ENCODE data around the gene FBXL20. TPM values are rescaled to one million over a fixed set of nuclear protein-coding genes. Genes with fewer than 3 reads are reported as not detected.

Gene FBXL20
- total RNA-seq, 1 experiment from 2014 or later, result 8.8 TPM

GRCh38 chr17:39238311-39238972 lies 163.0 kb downstream of the FBXL20 start:
- DNase-seq, result peak in 1 of 2 experiments; percentile 23
- no peaks in the 10 kb centered on the region for H3K36me3 ChIP-seq

GRCh38 chr17:39237586-39237985 lies 163.8 kb downstream of the FBXL20 start:
- Histone ChIP-seq H3K4me3 (no peak overlapping the region), H3K4me1 (peaks cover 11% of the 10 kb centered on the region), H3K27ac (no peak overlapping the region), H3K27me3 (no peaks in the 10 kb centered on the region), H3K36me3 (no peaks in the 10 kb centered on the region), H3K9me3 (replicated peaks) (no peaks in the 10 kb centered on the region)
- DNase-seq, result no peak

More at GRCh38 chr17:39238311-39238972, 163.0 kb downstream of the FBXL20 start:
- no peak overlapping the region for H3K4me3 ChIP-seq
- H3K9me3 ChIP-seq (replicated peaks), result no peaks in the 10 kb centered on the region
- no peak overlapping the region for H3K27ac ChIP-seq
- peaks cover 11% of the 10 kb centered on the region for H3K4me1 ChIP-seq
- H3K27me3 ChIP-seq, result no peaks in the 10 kb centered on the region

- no peaks in the 10 kb centered on the region for H3K36me3 ChIP-seq
- no peak overlapping the region for H3K4me3 ChIP-seq
- DNase-seq, result peak in 1 of 2 experiments; percentile 34
- H3K27me3 ChIP-seq, result no peaks in the 10 kb centered on the region
- no peak overlapping the region for H3K27ac ChIP-seq
- peaks cover 11% of the 10 kb centered on the region for H3K4me1 ChIP-seq
- H3K9me3 ChIP-seq (replicated peaks), result no peaks in the 10 kb centered on the region
Measured at GRCh38 chr17:39236981-39237441, 164.4 kb downstream of the FBXL20 start.

- no peak for DNase-seq
- Histone ChIP-seq H3K4me1 (peaks cover 13% of the 10 kb centered on the region), H3K27ac (no peak overlapping the region), H3K27me3 (no peaks in the 10 kb centered on the region), H3K36me3 (no peaks in the 10 kb centered on the region), H3K4me3 (no peak overlapping the region), H3K9me3 (replicated peaks) (no peaks in the 10 kb centered on the region)
Measured at GRCh38 chr17:39236450-39236927, 164.9 kb downstream of the FBXL20 start.

GRCh38 chr17:39235555-39236449 lies 165.6 kb downstream of the FBXL20 start:
- no peak overlapping the region for H3K4me3 ChIP-seq
- no peaks in the 10 kb centered on the region for H3K27me3 ChIP-seq
- H3K9me3 ChIP-seq (replicated peaks), result no peaks in the 10 kb centered on the region
- DNase-seq, result peak; percentile 62 to 81
- H3K4me1 ChIP-seq, result peaks cover 20% of the 10 kb centered on the region
- H3K36me3 ChIP-seq, result no peaks in the 10 kb centered on the region
- no peak overlapping the region for H3K27ac ChIP-seq

GRCh38 chr17:39231591-39232551 lies 169.6 kb downstream of the FBXL20 start:
- Histone ChIP-seq H3K9me3 (replicated peaks) (no peaks in the 10 kb centered on the region), H3K27me3 (no peaks in the 10 kb centered on the region), H3K4me1 (peaks cover 17% of the 10 kb centered on the region), H3K4me3 (peak overlapping the region; percentile 30), H3K27ac (no peak overlapping the region), H3K36me3 (no peaks in the 10 kb centered on the region)
- DNase-seq, result peak; percentile 73 to 79

GRCh38 chr17:39231091-39231561 lies 170.3 kb downstream of the FBXL20 start:
- peak overlapping the region; percentile 30 for H3K4me3 ChIP-seq
- H3K36me3 ChIP-seq, result no peaks in the 10 kb centered on the region
- no peak overlapping the region for H3K27ac ChIP-seq
- no peaks in the 10 kb centered on the region for H3K9me3 ChIP-seq (replicated peaks)
- H3K4me1 ChIP-seq, result peaks cover 17% of the 10 kb centered on the region
- no peaks in the 10 kb centered on the region for H3K27me3 ChIP-seq
- peak in 1 of 2 experiments; percentile 37 for DNase-seq

GRCh38 chr17:39230361-39230760 lies 171.1 kb downstream of the FBXL20 start:
- no peak for DNase-seq
- H3K27ac ChIP-seq, result no peak overlapping the region
- H3K36me3 ChIP-seq, result no peaks in the 10 kb centered on the region
- H3K9me3 ChIP-seq (replicated peaks), result no peaks in the 10 kb centered on the region
- H3K27me3 ChIP-seq, result no peaks in the 10 kb centered on the region
- H3K4me3 ChIP-seq, result no peak overlapping the region
- peaks cover 13% of the 10 kb centered on the region for H3K4me1 ChIP-seq

GRCh38 chr17:39229274-39229913 lies 172.0 kb downstream of the FBXL20 start:
- peaks cover 13% of the 10 kb centered on the region for H3K4me1 ChIP-seq
- DNase-seq, result no peak
- no peak overlapping the region for H3K4me3 ChIP-seq
- no peaks in the 10 kb centered on the region for H3K36me3 ChIP-seq
- no peak overlapping the region for H3K27ac ChIP-seq
- H3K9me3 ChIP-seq (replicated peaks), result no peaks in the 10 kb centered on the region
- no peaks in the 10 kb centered on the region for H3K27me3 ChIP-seq

GRCh38 chr17:39227364-39227919 lies 174.0 kb downstream of the FBXL20 start:
- H3K4me1 ChIP-seq, result peaks cover 13% of the 10 kb centered on the region
- H3K27me3 ChIP-seq, result no peaks in the 10 kb centered on the region
- no peak overlapping the region for H3K4me3 ChIP-seq
- no peaks in the 10 kb centered on the region for H3K36me3 ChIP-seq
- no peak for DNase-seq
- no peak overlapping the region for H3K27ac ChIP-seq
- no peaks in the 10 kb centered on the region for H3K9me3 ChIP-seq (replicated peaks)

- DNase-seq, result peak; percentile 79
- Histone ChIP-seq H3K9me3 (replicated peaks) (no peaks in the 10 kb centered on the region), H3K27ac (no peak overlapping the region), H3K4me1 (peaks cover 7% of the 10 kb centered on the region), H3K27me3 (no peaks in the 10 kb centered on the region), H3K4me3 (peak overlapping the region; percentile 17), H3K36me3 (no peaks in the 10 kb centered on the region)
Measured at GRCh38 chr17:39225959-39226683, 175.3 kb downstream of the FBXL20 start.

- Histone ChIP-seq H3K4me1 (no peaks in the 10 kb centered on the region), H3K9me3 (replicated peaks) (no peaks in the 10 kb centered on the region), H3K36me3 (no peaks in the 10 kb centered on the region), H3K4me3 (peak within 1 kb of the TSS; percentile 17), H3K27ac (no peak within 1 kb of the TSS), H3K27me3 (no peaks in the 10 kb centered on the region)
- DNase-seq, result no peak
Measured at GRCh38 chr17:39225308-39225958, 176.0 kb downstream of the FBXL20 start, which contains the start of gene STAC2. STAC2 (minus strand) TSS chr17:39225945; CDS start chr17:39225502, 443 bp downstream.
